EL (cell line): ENCODE data around the gene SLC17A6.

Experiments used
- DNase-seq: peaks from one replicate; pipeline ENCODE4 v3.0.0-alpha.2; 2016

The SLC17A6 gene

DNA sequence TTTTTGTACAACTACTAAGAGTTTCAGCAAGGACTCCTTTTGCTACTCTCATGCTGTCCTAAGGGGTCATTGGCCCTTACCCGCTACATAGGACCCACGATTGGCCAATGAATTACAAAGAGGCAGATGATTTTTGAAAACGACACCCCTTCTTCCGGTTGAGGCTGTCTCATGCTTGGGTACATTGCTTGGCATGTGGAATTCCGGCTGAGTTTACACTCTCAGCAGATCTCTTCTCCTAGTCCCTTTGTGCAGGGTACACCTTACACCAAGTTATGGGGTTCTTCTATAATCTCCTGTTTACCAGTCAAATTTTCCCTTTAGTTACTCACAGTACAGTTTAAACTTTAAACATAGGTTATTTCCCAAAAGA, 52.1 kb downstream of the SLC17A6 start:
- DNase-seq = no peak

DNA sequence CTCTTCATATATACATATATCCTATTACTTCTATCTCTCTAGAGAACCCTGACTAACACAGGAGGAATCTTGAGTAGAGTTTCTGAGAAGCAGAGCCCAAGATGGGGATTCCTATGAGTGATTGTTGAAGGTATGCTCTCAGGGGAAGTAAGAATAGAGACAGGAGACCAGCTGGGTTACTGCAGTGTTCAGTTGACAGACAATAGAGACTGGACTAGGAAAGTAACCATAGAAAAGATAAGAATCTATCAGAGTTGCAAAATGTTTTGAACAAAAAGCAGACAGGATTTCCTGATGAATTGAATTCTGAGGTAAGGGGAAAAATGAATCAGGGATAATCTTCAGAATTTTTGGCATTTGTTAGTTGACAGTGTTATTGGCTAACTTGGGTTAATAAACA, 54.4 kb downstream of the SLC17A6 start:
- no peak for DNase-seq

- no peak for DNase-seq
Measured at GRCh38 chr11:22405377-22405776, 67.2 kb downstream of the SLC17A6 start.

DNA sequence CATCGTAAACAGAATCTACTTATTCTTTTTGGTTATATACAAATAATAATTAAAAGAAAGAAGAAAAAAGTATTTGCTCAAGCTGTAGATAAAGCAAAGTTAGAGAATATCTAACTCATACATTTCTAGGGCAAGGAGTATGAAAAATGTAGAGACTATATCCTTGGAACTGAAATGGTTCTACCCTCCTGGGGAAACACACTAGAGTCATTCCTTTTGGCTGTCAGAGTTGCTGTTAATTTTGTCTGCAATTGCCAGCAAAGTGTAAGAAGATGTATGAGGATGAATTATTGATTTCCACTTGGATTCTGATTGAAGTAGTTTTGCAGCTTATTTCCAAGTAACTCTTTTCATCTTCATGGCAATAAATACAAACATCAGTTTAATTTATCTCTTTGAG, 69.1 kb downstream of the SLC17A6 start:
- DNase-seq = no peak

GRCh38 chr11:22407921-22408320, 69.7 kb downstream of the SLC17A6 start:
- no peak for DNase-seq

DNA sequence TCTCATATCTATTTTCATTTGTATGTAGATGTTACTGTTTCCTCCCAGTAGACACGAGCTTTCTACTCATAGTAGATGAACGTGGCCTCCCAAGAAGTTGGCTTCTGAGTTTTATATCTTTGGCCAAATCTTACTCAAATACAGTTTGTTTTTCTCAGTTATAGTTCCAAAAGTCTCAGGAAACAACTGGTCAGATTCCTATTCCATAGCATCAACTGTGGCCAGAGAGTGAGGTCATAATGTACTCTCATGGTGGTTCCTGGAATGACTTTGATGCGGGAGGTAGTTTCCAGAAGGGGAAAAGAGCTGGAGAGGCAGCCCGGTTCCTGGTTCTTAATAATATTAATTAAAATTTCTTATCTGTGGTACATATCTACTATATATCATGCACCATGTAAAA, 77.3 kb downstream of the SLC17A6 start:
- DNase-seq = no peak

DNA sequence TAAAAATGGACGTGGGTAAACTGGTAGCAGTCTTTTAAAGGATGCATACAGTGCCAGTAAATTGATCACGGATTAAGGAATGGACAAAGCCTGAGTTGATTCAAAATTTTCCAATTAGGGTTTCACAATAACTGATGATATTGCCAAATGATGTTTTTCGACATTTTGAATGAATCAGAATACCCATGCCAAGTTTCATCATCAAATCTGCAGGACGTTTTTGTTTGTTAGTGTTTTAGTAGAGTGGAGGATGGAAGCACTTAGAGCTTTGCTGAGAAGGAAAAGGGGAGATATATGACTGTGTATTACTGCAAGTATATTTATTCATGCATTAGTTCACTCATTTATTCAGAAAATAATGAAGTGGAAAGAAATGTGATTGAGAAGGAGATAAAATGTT, 78.3 kb downstream of the SLC17A6 start:
- no peak for DNase-seq

DNA sequence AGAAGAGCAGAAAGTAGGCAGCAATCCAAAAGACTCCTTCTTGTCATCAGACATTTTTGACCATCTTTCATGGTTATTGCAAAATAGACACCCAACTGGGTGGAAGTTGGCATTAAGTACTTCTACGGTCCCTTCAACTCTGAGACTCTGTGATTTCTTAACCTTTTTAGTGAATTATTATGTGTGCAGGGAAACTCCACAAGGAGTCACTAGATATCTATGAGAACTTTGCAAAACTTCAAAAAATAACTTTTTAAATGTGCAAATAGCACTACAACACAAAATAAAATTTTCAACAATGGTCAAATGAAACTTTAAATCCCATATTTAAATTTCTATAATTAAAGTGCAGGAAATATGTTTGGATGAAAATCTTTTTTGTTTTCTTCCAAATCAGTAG, 88.7 kb downstream of the SLC17A6 start:
- no peak for DNase-seq
